ENCODE data around the gene TMEM44. TPM values are rescaled to one million over a fixed set of nuclear protein-coding genes. Genes with fewer than 3 reads are reported as not detected.

TMEM44 gene
- total and polyA plus RNA-seq, 9 of the 15 experiments (the other 6 are each of a cell fraction or from before 2014, with no cell fraction given): 0.53 to 18.1 (median 11.3) TPM

- TF ChIP-seq ELK1 (CRISPR knock-in tag; IDR thresholded peaks at IDR 0.05) (no peak), RBM34 (IDR thresholded peaks at IDR 0.05; ENCODE audit: borderline replicate concordance, insufficient read depth, low read length) (no peak), RBM25 (IDR thresholded peaks at IDR 0.05; ENCODE audit: low read depth, low read length, severe bottlenecking) (no peak), MAZ (CRISPR knock-in tag; conservative IDR thresholded peaks at IDR 0.05 in 1 of 2, IDR thresholded peaks at IDR 0.05 in 1 of 2) (no peak), DIDO1 (tag; IDR thresholded peaks at IDR 0.05; ENCODE audit: low read depth) (no peak), ZEB2 (IDR thresholded peaks at IDR 0.05) (0 out of 2 replicates have a peak, but pooled peaks have one; percentile 8), KLF1 (tag; IDR thresholded peaks at IDR 0.05) (no peak), TBP (optimal IDR thresholded peaks at IDR 0.05; ENCODE audit: low read depth, low read length) (peak; percentile 6), ZNF121 (CRISPR knock-in tag; conservative IDR thresholded peaks at IDR 0.05) (no peak), EHMT2 (IDR thresholded peaks at IDR 0.05) (0 out of 2 replicates have a peak, but pooled peaks have one; percentile 41), SOX6 (IDR thresholded peaks at IDR 0.05) (no peak), MED1 (CRISPR knock-in tag; IDR thresholded peaks at IDR 0.05; ENCODE audit: borderline replicate concordance) (no peak), GATA2 (CRISPR knock-in tag; IDR thresholded peaks at IDR 0.05) (0 out of 2 replicates have a peak, but pooled peaks have one; percentile 19), PKNOX1 (IDR thresholded peaks at IDR 0.05) (peak; percentile 30; the same call in 1 of the 2 replicates)
- TF ChIP-seq, protein P1, sequence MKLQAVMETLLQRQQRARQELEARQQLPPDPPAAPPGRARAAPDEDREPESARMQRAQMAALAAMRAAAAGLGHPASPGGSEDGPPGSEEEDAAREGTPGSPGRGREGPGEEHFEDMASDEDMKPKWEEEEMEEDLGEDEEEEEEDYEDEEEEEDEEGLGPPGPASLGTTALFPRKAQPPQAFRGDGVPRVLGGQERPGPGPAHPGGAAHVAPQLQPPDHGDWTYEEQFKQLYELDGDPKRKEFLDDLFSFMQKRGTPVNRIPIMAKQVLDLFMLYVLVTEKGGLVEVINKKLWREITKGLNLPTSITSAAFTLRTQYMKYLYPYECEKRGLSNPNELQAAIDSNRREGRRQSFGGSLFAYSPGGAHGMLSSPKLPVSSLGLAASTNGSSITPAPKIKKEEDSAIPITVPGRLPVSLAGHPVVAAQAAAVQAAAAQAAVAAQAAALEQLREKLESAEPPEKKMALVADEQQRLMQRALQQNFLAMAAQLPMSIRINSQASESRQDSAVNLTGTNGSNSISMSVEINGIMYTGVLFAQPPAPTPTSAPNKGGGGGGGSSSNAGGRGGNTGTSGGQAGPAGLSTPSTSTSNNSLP (IDR thresholded peaks at IDR 0.05; ENCODE audit: borderline replicate concordance, low read depth, low read length): no peak
- TF ChIP-seq, protein P2, sequence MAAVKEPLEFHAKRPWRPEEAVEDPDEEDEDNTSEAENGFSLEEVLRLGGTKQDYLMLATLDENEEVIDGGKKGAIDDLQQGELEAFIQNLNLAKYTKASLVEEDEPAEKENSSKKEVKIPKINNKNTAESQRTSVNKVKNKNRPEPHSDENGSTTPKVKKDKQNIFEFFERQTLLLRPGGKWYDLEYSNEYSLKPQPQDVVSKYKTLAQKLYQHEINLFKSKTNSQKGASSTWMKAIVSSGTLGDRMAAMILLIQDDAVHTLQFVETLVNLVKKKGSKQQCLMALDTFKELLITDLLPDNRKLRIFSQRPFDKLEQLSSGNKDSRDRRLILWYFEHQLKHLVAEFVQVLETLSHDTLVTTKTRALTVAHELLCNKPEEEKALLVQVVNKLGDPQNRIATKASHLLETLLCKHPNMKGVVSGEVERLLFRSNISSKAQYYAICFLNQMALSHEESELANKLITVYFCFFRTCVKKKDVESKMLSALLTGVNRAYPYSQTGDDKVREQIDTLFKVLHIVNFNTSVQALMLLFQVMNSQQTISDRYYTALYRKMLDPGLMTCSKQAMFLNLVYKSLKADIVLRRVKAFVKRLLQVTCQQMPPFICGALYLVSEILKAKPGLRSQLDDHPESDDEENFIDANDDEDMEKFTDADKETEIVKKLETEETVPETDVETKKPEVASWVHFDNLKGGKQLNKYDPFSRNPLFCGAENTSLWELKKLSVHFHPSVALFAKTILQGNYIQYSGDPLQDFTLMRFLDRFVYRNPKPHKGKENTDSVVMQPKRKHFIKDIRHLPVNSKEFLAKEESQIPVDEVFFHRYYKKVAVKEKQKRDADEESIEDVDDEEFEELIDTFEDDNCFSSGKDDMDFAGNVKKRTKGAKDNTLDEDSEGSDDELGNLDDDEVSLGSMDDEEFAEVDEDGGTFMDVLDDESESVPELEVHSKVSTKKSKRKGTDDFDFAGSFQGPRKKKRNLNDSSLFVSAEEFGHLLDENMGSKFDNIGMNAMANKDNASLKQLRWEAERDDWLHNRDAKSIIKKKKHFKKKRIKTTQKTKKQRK (IDR thresholded peaks at IDR 0.05; ENCODE audit: borderline replicate concordance, low read depth, low read length): no peak
- TF ChIP-seq, protein P3, sequence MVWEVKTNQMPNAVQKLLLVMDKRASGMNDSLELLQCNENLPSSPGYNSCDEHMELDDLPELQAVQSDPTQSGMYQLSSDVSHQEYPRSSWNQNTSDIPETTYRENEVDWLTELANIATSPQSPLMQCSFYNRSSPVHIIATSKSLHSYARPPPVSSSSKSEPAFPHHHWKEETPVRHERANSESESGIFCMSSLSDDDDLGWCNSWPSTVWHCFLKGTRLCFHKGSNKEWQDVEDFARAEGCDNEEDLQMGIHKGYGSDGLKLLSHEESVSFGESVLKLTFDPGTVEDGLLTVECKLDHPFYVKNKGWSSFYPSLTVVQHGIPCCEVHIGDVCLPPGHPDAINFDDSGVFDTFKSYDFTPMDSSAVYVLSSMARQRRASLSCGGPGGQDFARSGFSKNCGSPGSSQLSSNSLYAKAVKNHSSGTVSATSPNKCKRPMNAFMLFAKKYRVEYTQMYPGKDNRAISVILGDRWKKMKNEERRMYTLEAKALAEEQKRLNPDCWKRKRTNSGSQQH (CRISPR knock-in tag; IDR thresholded peaks at IDR 0.05): no peak
- TF ChIP-seq, protein P4, sequence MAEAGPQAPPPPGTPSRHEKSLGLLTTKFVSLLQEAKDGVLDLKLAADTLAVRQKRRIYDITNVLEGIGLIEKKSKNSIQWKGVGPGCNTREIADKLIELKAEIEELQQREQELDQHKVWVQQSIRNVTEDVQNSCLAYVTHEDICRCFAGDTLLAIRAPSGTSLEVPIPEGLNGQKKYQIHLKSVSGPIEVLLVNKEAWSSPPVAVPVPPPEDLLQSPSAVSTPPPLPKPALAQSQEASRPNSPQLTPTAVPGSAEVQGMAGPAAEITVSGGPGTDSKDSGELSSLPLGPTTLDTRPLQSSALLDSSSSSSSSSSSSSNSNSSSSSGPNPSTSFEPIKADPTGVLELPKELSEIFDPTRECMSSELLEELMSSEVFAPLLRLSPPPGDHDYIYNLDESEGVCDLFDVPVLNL (CRISPR knock-in tag; IDR thresholded peaks at IDR 0.05; ENCODE audit: low read depth): no peak
Measured at GRCh38 chr3:194682189-194682693, 49.0 kb upstream of the TMEM44 start (continued).
